Measurements from ENCODE around the gene TMEM213.

TMEM213 gene

GRCh38 chr7:138878856-138879255 lies 81.1 kb downstream of the TMEM213 start:
- no peak overlapping the region for H3K27ac ChIP-seq (ENCODE audit: low read depth, low read length)
- DNase-seq, result no peak

GRCh38 chr7:138879356-138879755 lies 81.6 kb downstream of the TMEM213 start:
- Histone ChIP-seq H3K79me1 (ENCODE audit: low read length) (no peaks in the 10 kb centered on the region), H2BK5ac (ENCODE audit: low read length) (no peak overlapping the region), H4K8ac (ENCODE audit: low read depth, low read length) (no peak overlapping the region), H3K79me2 (ENCODE audit: control insufficient read depth, insufficient read depth, low read length) (no peaks in the 10 kb centered on the region), H3K27ac (ENCODE audit: low read depth, low read length) (no peak overlapping the region), H3K36me3 (ENCODE audit: control insufficient read depth, insufficient read depth, low read length) (no peaks in the 10 kb centered on the region), H2BK15ac (replicated peaks; ENCODE audit: low read depth) (no peak overlapping the region), H3K27me3 (ENCODE audit: insufficient read depth, low read length, poor library complexity) (no peaks in the 10 kb centered on the region), H2BK120ac (ENCODE audit: low read depth, low read length) (no peak overlapping the region), H3K18ac (ENCODE audit: low read length) (no peak overlapping the region), H2AK5ac (ENCODE audit: low read length) (no peak overlapping the region), H3K56ac (ENCODE audit: low read length) (no peak overlapping the region), H3K4me3 (ENCODE audit: low read length) (no peak overlapping the region), H3K4me1 (ENCODE audit: control insufficient read depth, low read depth, low read length) (no peaks in the 10 kb centered on the region), H3K4ac (ENCODE audit: low read depth, low read length) (no peak overlapping the region), H4K5ac (ENCODE audit: low read length) (no peak overlapping the region), H3K9ac (ENCODE audit: low read length) (no peak overlapping the region), H3K4me2 (ENCODE audit: low read length) (no peak overlapping the region), H3K23ac (ENCODE audit: low read length) (no peak overlapping the region)
- no peak for DNase-seq
- no CpG with 5 or more reads among the region's 10 CpGs for WGBS (ENCODE audit: extremely low coverage, insufficient coverage, low lambda C conversion rate)

More at GRCh38 chr7:138878856-138879255, 81.1 kb downstream of the TMEM213 start:
- H3K4me3 ChIP-seq (ENCODE audit: low read length), result no peak overlapping the region
- no peak overlapping the region for H3K4me2 ChIP-seq (ENCODE audit: low read length)
- no peaks in the 10 kb centered on the region for H3K79me2 ChIP-seq (ENCODE audit: control insufficient read depth, insufficient read depth, low read length)
- H3K36me3 ChIP-seq (ENCODE audit: control insufficient read depth, insufficient read depth, low read length), result no peaks in the 10 kb centered on the region
- H3K18ac ChIP-seq (ENCODE audit: low read length), result no peak overlapping the region
- H2BK15ac ChIP-seq (replicated peaks; ENCODE audit: low read depth), result no peak overlapping the region
- no peak overlapping the region for H3K4ac ChIP-seq (ENCODE audit: low read depth, low read length)
- no peak overlapping the region for H3K23ac ChIP-seq (ENCODE audit: low read length)
- H3K27me3 ChIP-seq (ENCODE audit: insufficient read depth, low read length, poor library complexity), result no peaks in the 10 kb centered on the region
- H3K79me1 ChIP-seq (ENCODE audit: low read length), result no peaks in the 10 kb centered on the region
- no peak overlapping the region for H4K5ac ChIP-seq (ENCODE audit: low read length)
- H2BK5ac ChIP-seq (ENCODE audit: low read length), result no peak overlapping the region
- no peak overlapping the region for H3K56ac ChIP-seq (ENCODE audit: low read length)
- H4K8ac ChIP-seq (ENCODE audit: low read depth, low read length), result no peak overlapping the region
- no peaks in the 10 kb centered on the region for H3K4me1 ChIP-seq (ENCODE audit: control insufficient read depth, low read depth, low read length)
- H3K9ac ChIP-seq (ENCODE audit: low read length), result no peak overlapping the region
- no peak overlapping the region for H2AK5ac ChIP-seq (ENCODE audit: low read length)
- no peak overlapping the region for H2BK120ac ChIP-seq (ENCODE audit: low read depth, low read length)

- Histone ChIP-seq H4K5ac (ENCODE audit: low read length) (no peak overlapping the region), H3K27ac (ENCODE audit: low read depth, low read length) (no peak overlapping the region), H3K27me3 (ENCODE audit: insufficient read depth, low read length, poor library complexity) (no peaks in the 10 kb centered on the region), H3K9ac (ENCODE audit: low read length) (no peak overlapping the region), H3K56ac (ENCODE audit: low read length) (no peak overlapping the region), H3K79me2 (ENCODE audit: control insufficient read depth, insufficient read depth, low read length) (no peaks in the 10 kb centered on the region), H3K36me3 (ENCODE audit: control insufficient read depth, insufficient read depth, low read length) (no peaks in the 10 kb centered on the region), H3K4me2 (ENCODE audit: low read length) (no peak overlapping the region), H3K18ac (ENCODE audit: low read length) (no peak overlapping the region), H3K4me1 (ENCODE audit: control insufficient read depth, low read depth, low read length) (no peaks in the 10 kb centered on the region), H2BK15ac (replicated peaks; ENCODE audit: low read depth) (no peak overlapping the region), H2BK120ac (ENCODE audit: low read depth, low read length) (no peak overlapping the region), H3K79me1 (ENCODE audit: low read length) (no peaks in the 10 kb centered on the region), H3K23ac (ENCODE audit: low read length) (no peak overlapping the region), H2AK5ac (ENCODE audit: low read length) (no peak overlapping the region), H3K4ac (ENCODE audit: low read depth, low read length) (no peak overlapping the region), H3K4me3 (ENCODE audit: low read length) (no peak overlapping the region), H4K8ac (ENCODE audit: low read depth, low read length) (no peak overlapping the region), H2BK5ac (ENCODE audit: low read length) (no peak overlapping the region)
- no CpG with 5 or more reads among the region's 13 CpGs for WGBS (ENCODE audit: extremely low coverage, insufficient coverage, low lambda C conversion rate)
- no peak for DNase-seq
Measured at GRCh38 chr7:138880881-138881578, 83.2 kb downstream of the TMEM213 start.

- Histone ChIP-seq H3K56ac (ENCODE audit: low read length) (no peak overlapping the region), H3K79me2 (ENCODE audit: control insufficient read depth, insufficient read depth, low read length) (no peaks in the 10 kb centered on the region), H3K4me2 (ENCODE audit: low read length) (no peak overlapping the region), H4K5ac (ENCODE audit: low read length) (no peak overlapping the region), H3K27ac (ENCODE audit: low read depth, low read length) (no peak overlapping the region), H3K36me3 (ENCODE audit: control insufficient read depth, insufficient read depth, low read length) (no peaks in the 10 kb centered on the region), H2AK5ac (ENCODE audit: low read length) (no peak overlapping the region), H3K27me3 (ENCODE audit: insufficient read depth, low read length, poor library complexity) (no peaks in the 10 kb centered on the region), H3K18ac (ENCODE audit: low read length) (no peak overlapping the region), H3K79me1 (ENCODE audit: low read length) (no peaks in the 10 kb centered on the region), H3K9ac (ENCODE audit: low read length) (no peak overlapping the region), H3K4ac (ENCODE audit: low read depth, low read length) (no peak overlapping the region), H2BK120ac (ENCODE audit: low read depth, low read length) (no peak overlapping the region), H3K4me3 (ENCODE audit: low read length) (no peak overlapping the region), H2BK5ac (ENCODE audit: low read length) (no peak overlapping the region), H4K8ac (ENCODE audit: low read depth, low read length) (no peak overlapping the region), H3K4me1 (ENCODE audit: control insufficient read depth, low read depth, low read length) (no peaks in the 10 kb centered on the region), H2BK15ac (replicated peaks; ENCODE audit: low read depth) (no peak overlapping the region), H3K23ac (ENCODE audit: low read length) (no peak overlapping the region)
- DNase-seq, result no peak
- no CpG with 5 or more reads among the region's 6 CpGs for WGBS (ENCODE audit: extremely low coverage, insufficient coverage, low lambda C conversion rate)
Measured at GRCh38 chr7:138881579-138882188, 83.9 kb downstream of the TMEM213 start.

- Histone ChIP-seq H2BK15ac (replicated peaks; ENCODE audit: low read depth) (no peak overlapping the region), H3K79me2 (ENCODE audit: control insufficient read depth, insufficient read depth, low read length) (no peaks in the 10 kb centered on the region), H3K4me1 (ENCODE audit: control insufficient read depth, low read depth, low read length) (no peaks in the 10 kb centered on the region), H3K4me3 (ENCODE audit: low read length) (no peak overlapping the region), H4K8ac (ENCODE audit: low read depth, low read length) (no peak overlapping the region), H3K27me3 (ENCODE audit: insufficient read depth, low read length, poor library complexity) (no peaks in the 10 kb centered on the region), H3K79me1 (ENCODE audit: low read length) (no peaks in the 10 kb centered on the region), H3K23ac (ENCODE audit: low read length) (no peak overlapping the region), H3K56ac (ENCODE audit: low read length) (no peak overlapping the region), H4K5ac (ENCODE audit: low read length) (no peak overlapping the region), H3K4ac (ENCODE audit: low read depth, low read length) (no peak overlapping the region), H3K36me3 (ENCODE audit: control insufficient read depth, insufficient read depth, low read length) (no peaks in the 10 kb centered on the region), H2BK5ac (ENCODE audit: low read length) (no peak overlapping the region), H3K27ac (ENCODE audit: low read depth, low read length) (no peak overlapping the region), H3K18ac (ENCODE audit: low read length) (no peak overlapping the region), H2BK120ac (ENCODE audit: low read depth, low read length) (no peak overlapping the region), H3K4me2 (ENCODE audit: low read length) (no peak overlapping the region), H3K9ac (ENCODE audit: low read length) (no peak overlapping the region), H2AK5ac (ENCODE audit: low read length) (no peak overlapping the region)
- no peak for DNase-seq
- WGBS (ENCODE audit: extremely low coverage, insufficient coverage, low lambda C conversion rate), result no CpG with 5 or more reads among the region's 6 CpGs
Measured at GRCh38 chr7:138882249-138882648, 84.5 kb downstream of the TMEM213 start.

Data from mesendoderm (in vitro differentiated cells).